Measurements from ENCODE around the gene PAPSS1. TPM values are rescaled to one million over a fixed set of nuclear protein-coding genes. Genes with fewer than 3 reads are reported as not detected.

Gene PAPSS1
- polyA plus RNA-seq, 1 donor from 2014 or later, result 216 TPM

DNA sequence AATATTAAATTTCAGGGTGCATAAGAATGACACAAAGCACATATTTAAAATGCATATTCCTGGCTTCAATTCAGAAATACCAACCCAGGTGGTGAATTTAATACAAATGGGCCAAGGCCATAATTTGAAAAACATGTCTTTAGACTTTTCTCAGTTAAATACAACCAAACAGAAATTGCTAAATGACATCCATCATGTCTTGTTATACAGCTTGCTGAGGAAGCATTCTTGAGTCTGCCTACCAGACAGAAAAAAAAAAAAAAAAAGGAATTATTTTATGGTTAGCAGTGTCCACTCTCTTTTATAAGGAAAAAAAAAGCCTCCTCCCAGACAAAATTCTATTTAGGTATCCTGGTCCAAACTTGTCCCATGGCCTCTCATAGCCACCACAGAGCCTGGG, 119.1 kb downstream of the PAPSS1 start:
- Histone ChIP-seq H4K20me1 (ENCODE audit: insufficient read depth) (no peaks in the 10 kb centered on the region), H3K27ac (ENCODE audit: low read length) (no peak overlapping the region), H3K9ac (ENCODE audit: low read length) (no peak overlapping the region), H2AFZ (ENCODE audit: low read depth, low read length) (no peak overlapping the region), H3K9me3 (ENCODE audit: low read length) (no peaks in the 10 kb centered on the region), H3K27me3 (ENCODE audit: insufficient read depth, low read depth, low read length) (no peaks in the 10 kb centered on the region), H3K4me2 (ENCODE audit: low read length) (no peak overlapping the region), H3K9me2 (ENCODE audit: insufficient read depth, low read length) (no peaks in the 10 kb centered on the region), H3K79me2 (replicated peaks; ENCODE audit: insufficient read depth, low read length) (no peaks in the 10 kb centered on the region), H3F3A (ENCODE audit: insufficient read depth, low read length, poor library complexity, severe bottlenecking) (no peaks in the 10 kb centered on the region), H3K4me3 (ENCODE audit: low read length) (no peak overlapping the region), H3K36me3 (ENCODE audit: insufficient read depth, low read length) (no peaks in the 10 kb centered on the region)
- no peak for TF ChIP-seq EP300 (conservative IDR thresholded peaks at IDR 0.05; ENCODE audit: poor library complexity, severe bottlenecking)
- TF ChIP-seq SMC3 (conservative IDR thresholded peaks at IDR 0.05; ENCODE audit: poor library complexity), result no peak
- no peak for TF ChIP-seq MXI1 (conservative IDR thresholded peaks at IDR 0.05; ENCODE audit: poor library complexity, severe bottlenecking)
- no peak for TF ChIP-seq RAD21 (conservative IDR thresholded peaks at IDR 0.05)
- TF ChIP-seq, protein P1, sequence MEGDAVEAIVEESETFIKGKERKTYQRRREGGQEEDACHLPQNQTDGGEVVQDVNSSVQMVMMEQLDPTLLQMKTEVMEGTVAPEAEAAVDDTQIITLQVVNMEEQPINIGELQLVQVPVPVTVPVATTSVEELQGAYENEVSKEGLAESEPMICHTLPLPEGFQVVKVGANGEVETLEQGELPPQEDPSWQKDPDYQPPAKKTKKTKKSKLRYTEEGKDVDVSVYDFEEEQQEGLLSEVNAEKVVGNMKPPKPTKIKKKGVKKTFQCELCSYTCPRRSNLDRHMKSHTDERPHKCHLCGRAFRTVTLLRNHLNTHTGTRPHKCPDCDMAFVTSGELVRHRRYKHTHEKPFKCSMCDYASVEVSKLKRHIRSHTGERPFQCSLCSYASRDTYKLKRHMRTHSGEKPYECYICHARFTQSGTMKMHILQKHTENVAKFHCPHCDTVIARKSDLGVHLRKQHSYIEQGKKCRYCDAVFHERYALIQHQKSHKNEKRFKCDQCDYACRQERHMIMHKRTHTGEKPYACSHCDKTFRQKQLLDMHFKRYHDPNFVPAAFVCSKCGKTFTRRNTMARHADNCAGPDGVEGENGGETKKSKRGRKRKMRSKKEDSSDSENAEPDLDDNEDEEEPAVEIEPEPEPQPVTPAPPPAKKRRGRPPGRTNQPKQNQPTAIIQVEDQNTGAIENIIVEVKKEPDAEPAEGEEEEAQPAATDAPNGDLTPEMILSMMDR (IDR thresholded peaks at IDR 0.05; ENCODE audit: poor library complexity, severe bottlenecking), result no peak
- TF ChIP-seq TAF1 (IDR thresholded peaks at IDR 0.05; ENCODE audit: low read depth), result no peak
- TF ChIP-seq EZH2 (IDR thresholded peaks at IDR 0.05; ENCODE audit: borderline replicate concordance, insufficient read depth, low read length, poor library complexity, severe bottlenecking), result no peak
- no peak for TF ChIP-seq POLR2AphosphoS5 (IDR thresholded peaks at IDR 0.05)
- TF ChIP-seq, protein P2, sequence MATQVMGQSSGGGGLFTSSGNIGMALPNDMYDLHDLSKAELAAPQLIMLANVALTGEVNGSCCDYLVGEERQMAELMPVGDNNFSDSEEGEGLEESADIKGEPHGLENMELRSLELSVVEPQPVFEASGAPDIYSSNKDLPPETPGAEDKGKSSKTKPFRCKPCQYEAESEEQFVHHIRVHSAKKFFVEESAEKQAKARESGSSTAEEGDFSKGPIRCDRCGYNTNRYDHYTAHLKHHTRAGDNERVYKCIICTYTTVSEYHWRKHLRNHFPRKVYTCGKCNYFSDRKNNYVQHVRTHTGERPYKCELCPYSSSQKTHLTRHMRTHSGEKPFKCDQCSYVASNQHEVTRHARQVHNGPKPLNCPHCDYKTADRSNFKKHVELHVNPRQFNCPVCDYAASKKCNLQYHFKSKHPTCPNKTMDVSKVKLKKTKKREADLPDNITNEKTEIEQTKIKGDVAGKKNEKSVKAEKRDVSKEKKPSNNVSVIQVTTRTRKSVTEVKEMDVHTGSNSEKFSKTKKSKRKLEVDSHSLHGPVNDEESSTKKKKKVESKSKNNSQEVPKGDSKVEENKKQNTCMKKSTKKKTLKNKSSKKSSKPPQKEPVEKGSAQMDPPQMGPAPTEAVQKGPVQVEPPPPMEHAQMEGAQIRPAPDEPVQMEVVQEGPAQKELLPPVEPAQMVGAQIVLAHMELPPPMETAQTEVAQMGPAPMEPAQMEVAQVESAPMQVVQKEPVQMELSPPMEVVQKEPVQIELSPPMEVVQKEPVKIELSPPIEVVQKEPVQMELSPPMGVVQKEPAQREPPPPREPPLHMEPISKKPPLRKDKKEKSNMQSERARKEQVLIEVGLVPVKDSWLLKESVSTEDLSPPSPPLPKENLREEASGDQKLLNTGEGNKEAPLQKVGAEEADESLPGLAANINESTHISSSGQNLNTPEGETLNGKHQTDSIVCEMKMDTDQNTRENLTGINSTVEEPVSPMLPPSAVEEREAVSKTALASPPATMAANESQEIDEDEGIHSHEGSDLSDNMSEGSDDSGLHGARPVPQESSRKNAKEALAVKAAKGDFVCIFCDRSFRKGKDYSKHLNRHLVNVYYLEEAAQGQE (IDR thresholded peaks at IDR 0.05; ENCODE audit: borderline replicate concordance), result no peak

DNA sequence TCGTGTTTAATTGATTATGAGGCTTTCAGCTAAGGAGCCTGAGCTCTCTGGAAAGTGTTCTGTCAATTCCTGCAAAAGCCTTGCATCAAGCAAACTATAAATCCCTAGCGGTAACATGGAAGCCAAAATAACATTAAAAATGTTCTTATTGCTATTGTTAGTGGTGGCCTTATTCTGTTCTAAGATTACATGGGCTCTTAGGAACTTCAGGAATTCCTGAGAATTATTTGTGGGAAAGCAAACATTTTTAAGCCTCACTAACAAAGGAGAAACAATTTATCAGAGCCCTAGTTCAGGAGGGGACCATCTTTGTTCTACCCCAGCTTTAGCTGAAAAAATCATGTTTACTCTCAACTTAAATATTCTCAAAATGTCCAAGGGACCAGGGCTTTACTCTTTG, 119.6 kb downstream of the PAPSS1 start:
- Histone ChIP-seq H3K9ac (ENCODE audit: low read length) (no peak overlapping the region), H3F3A (ENCODE audit: insufficient read depth, low read length, poor library complexity, severe bottlenecking) (no peaks in the 10 kb centered on the region), H3K9me2 (ENCODE audit: insufficient read depth, low read length) (no peaks in the 10 kb centered on the region), H3K4me2 (ENCODE audit: low read length) (no peak overlapping the region), H4K20me1 (ENCODE audit: insufficient read depth) (no peaks in the 10 kb centered on the region), H3K27ac (ENCODE audit: low read length) (no peak overlapping the region), H3K36me3 (ENCODE audit: insufficient read depth, low read length) (no peaks in the 10 kb centered on the region), H3K9me3 (ENCODE audit: low read length) (no peaks in the 10 kb centered on the region), H3K4me3 (ENCODE audit: low read length) (no peak overlapping the region), H3K79me2 (replicated peaks; ENCODE audit: insufficient read depth, low read length) (no peaks in the 10 kb centered on the region), H3K27me3 (ENCODE audit: insufficient read depth, low read depth, low read length) (no peaks in the 10 kb centered on the region), H2AFZ (ENCODE audit: low read depth, low read length) (no peak overlapping the region)
- no peak for TF ChIP-seq MXI1 (conservative IDR thresholded peaks at IDR 0.05; ENCODE audit: poor library complexity, severe bottlenecking)
- TF ChIP-seq TAF1 (IDR thresholded peaks at IDR 0.05; ENCODE audit: low read depth), result no peak
- no peak for TF ChIP-seq RAD21 (conservative IDR thresholded peaks at IDR 0.05)
- no peak for TF ChIP-seq EP300 (conservative IDR thresholded peaks at IDR 0.05; ENCODE audit: poor library complexity, severe bottlenecking)
- TF ChIP-seq, protein P1 (IDR thresholded peaks at IDR 0.05; ENCODE audit: poor library complexity, severe bottlenecking), result no peak
- TF ChIP-seq SMC3 (conservative IDR thresholded peaks at IDR 0.05; ENCODE audit: poor library complexity), result no peak
- TF ChIP-seq, protein P2 (IDR thresholded peaks at IDR 0.05; ENCODE audit: borderline replicate concordance), result no peak
- TF ChIP-seq POLR2AphosphoS5 (IDR thresholded peaks at IDR 0.05), result no peak
- TF ChIP-seq EZH2 (IDR thresholded peaks at IDR 0.05; ENCODE audit: borderline replicate concordance, insufficient read depth, low read length, poor library complexity, severe bottlenecking), result no peak

All from neural cell (in vitro differentiated cells).